LNCaP clone FGC (cell line): ENCODE results near the gene HOXB4.

Experiments
- DNase-seq: peaks from one replicate; pipeline ENCODE4 v3.0.0-alpha.2; 2011; ENCODE audit warnings: low read depth
- H3K4me3 ChIP-seq: 2 replicates; pipeline ENCODE4 v1.5.1; 2011; ENCODE audit warnings: mild to moderate bottlenecking, low read depth, low read length, control low read depth
- CTCF ChIP-seq: IDR thresholded peaks from 2 replicates; pipeline ENCODE4 v1.5.1; 2012; ENCODE audit warnings: mild to moderate bottlenecking; ENCODE audit not compliant: control insufficient read depth, insufficient read depth; ENCODE audit errors: extremely low read depth

Gene HOXB4

GRCh38 chr17:48594538-48595277, 16.6 kb upstream of the HOXB4 start:
- H3K4me3 ChIP-seq = no peak overlapping the region
- no peak for DNase-seq
- TF ChIP-seq CTCF = no peak

GRCh38 chr17:48593840-48594537, 15.8 kb upstream of the HOXB4 start:
- no peak overlapping the region for H3K4me3 ChIP-seq
- DNase-seq = no peak
- TF ChIP-seq CTCF = peak; percentile 97

GRCh38 chr17:48593126-48593829, 15.1 kb upstream of the HOXB4 start, which contains the start of gene HOXB5:
TSS of gene HOXB5 (minus strand) at chr17:48593779. CDS start at chr17:48593682, 97 bp downstream.
- no peak for TF ChIP-seq CTCF
- no peak within 1 kb of the TSS for H3K4me3 ChIP-seq
- DNase-seq = no peak

DNA sequence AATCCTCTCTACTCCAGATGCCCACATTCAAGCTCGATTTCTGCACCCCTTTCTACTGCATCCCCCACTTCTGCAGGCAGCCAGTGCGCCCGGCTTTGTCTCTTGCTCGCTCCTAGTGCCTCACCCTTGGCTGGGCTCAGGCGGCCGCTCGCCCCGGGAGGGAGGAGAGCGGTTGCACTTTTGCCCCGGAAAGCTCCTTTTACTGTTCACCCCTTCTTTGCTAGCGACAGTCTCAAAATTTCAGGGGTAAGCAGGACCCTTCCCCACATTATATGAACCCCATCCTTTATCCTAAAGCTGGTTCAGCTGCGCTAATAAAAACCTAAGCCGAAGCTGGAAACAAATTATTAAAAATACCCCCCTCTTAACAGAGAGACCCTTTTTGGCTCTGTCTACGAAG, 14.4 kb upstream of the HOXB4 start:
- no peak for DNase-seq
- TF ChIP-seq CTCF = no peak
- no peak overlapping the region for H3K4me3 ChIP-seq

GRCh38 chr17:48592057-48592514, 13.9 kb upstream of the HOXB4 start:
- DNase-seq = no peak

More at GRCh38 chr17:48592057-48592514, 13.9 kb upstream of the HOXB4 start:
- no peak for TF ChIP-seq CTCF
- H3K4me3 ChIP-seq = no peak overlapping the region
